ENCODE results near the gene NACA.
"Not testable (repeated sequence)": the region's sequence is repeated elsewhere in the genome, so short reads cannot be mapped to it uniquely, and the experiment has no call there.

The NACA gene

GRCh38 chr12:56709759-56710376 is 15.2 kb downstream of the NACA start:
- 0 out of 2 replicates have a peak overlapping the region, but pooled peaks have one; percentile 24 for H3K27ac ChIP-seq (replicated peaks)
- no peak for DNase-seq (ENCODE audit: low read depth in 1 of 2, low spot score in 1 of 2)
- no peaks in the 10 kb centered on the region for H3K27me3 ChIP-seq (ENCODE audit: insufficient read depth, poor library complexity, severe bottlenecking)
- H3K4me3 ChIP-seq (replicated peaks; ENCODE audit: insufficient read depth, low read length) = no peak overlapping the region
- TF ChIP-seq POLR2AphosphoS5 (IDR thresholded peaks at IDR 0.05; ENCODE audit: low read depth) (no peak), SPI1 (IDR thresholded peaks at IDR 0.05; ENCODE audit: borderline replicate concordance, low read depth) (no peak), REST (IDR thresholded peaks at IDR 0.05; ENCODE audit: insufficient replicate concordance, low read depth) (no peak), CTCF (IDR thresholded peaks at IDR 0.05; ENCODE audit: insufficient read depth, low read length) (no peak), GABPA (IDR thresholded peaks at IDR 0.05; ENCODE audit: low read depth) (no peak)

- not testable (repeated sequence) for H3K27me3 ChIP-seq (ENCODE audit: insufficient read depth, poor library complexity, severe bottlenecking); H3K4me3 ChIP-seq (replicated peaks; ENCODE audit: insufficient read depth, low read length); H3K27ac ChIP-seq (replicated peaks); DNase-seq (ENCODE audit: low read depth in 1 of 2, low spot score in 1 of 2)
These were observed 20.6 kb downstream of the NACA start for GRCh38 chr12:56704522-56704921.

GRCh38 chr12:56699020-56699661 is 26.0 kb downstream of the NACA start:
- peak in 1 of 2 experiments; percentile 56 for DNase-seq (ENCODE audit: low read depth in 1 of 2, low spot score in 1 of 2)
- TF ChIP-seq POLR2AphosphoS5 (IDR thresholded peaks at IDR 0.05; ENCODE audit: low read depth) = no peak
- no peak for TF ChIP-seq GABPA (IDR thresholded peaks at IDR 0.05; ENCODE audit: low read depth)
- no peak for TF ChIP-seq SPI1 (IDR thresholded peaks at IDR 0.05; ENCODE audit: borderline replicate concordance, low read depth)
- TF ChIP-seq CTCF (IDR thresholded peaks at IDR 0.05; ENCODE audit: insufficient read depth, low read length) = no peak
- no peak for TF ChIP-seq REST (IDR thresholded peaks at IDR 0.05; ENCODE audit: insufficient replicate concordance, low read depth)

GRCh38 chr12:56695327-56696101 is 29.6 kb downstream of the NACA start:
- DNase-seq (ENCODE audit: low read depth in 1 of 2, low spot score in 1 of 2) = no peak
- Histone ChIP-seq H3K27ac (replicated peaks) (no peak overlapping the region; the same call in 1 of the 2 replicates), H3K4me3 (replicated peaks; ENCODE audit: insufficient read depth, low read length) (no peak overlapping the region), H3K27me3 (ENCODE audit: insufficient read depth, poor library complexity, severe bottlenecking) (no peaks in the 10 kb centered on the region)
- TF ChIP-seq REST (IDR thresholded peaks at IDR 0.05; ENCODE audit: insufficient replicate concordance, low read depth) = no peak
- TF ChIP-seq GABPA (IDR thresholded peaks at IDR 0.05; ENCODE audit: low read depth) = no peak
- TF ChIP-seq POLR2AphosphoS5 (IDR thresholded peaks at IDR 0.05; ENCODE audit: low read depth) = no peak
- no peak for TF ChIP-seq CTCF (IDR thresholded peaks at IDR 0.05; ENCODE audit: insufficient read depth, low read length)
- no peak for TF ChIP-seq SPI1 (IDR thresholded peaks at IDR 0.05; ENCODE audit: borderline replicate concordance, low read depth)

More at GRCh38 chr12:56699020-56699661, 26.0 kb downstream of the NACA start:
- Histone ChIP-seq H3K27me3 (ENCODE audit: insufficient read depth, poor library complexity, severe bottlenecking) (no peaks in the 10 kb centered on the region), H3K27ac (replicated peaks) (peak overlapping the region; percentile 82), H3K4me3 (replicated peaks; ENCODE audit: insufficient read depth, low read length) (no peak overlapping the region)
